Calu3 (cell line): ENCODE measurements around the gene BHLHE40. TPM values are rescaled to one million over a fixed set of nuclear protein-coding genes. Genes with fewer than 3 reads are reported as not detected.

ENCODE experiments used
- BruUV-seq: library from RNA; stranded (reverse); fragments of 400-500 nt; replicated peaks from 2 replicates; lab custom pipeline; 2021; lab: Mats Ljungman, UMichigan
- CTCF ChIA-PET: fragments of 300-600 bp; sonication (Branson Sonifier 250); formaldehyde crosslinking; loops from one replicate; lab custom pipeline; 2022; ENCODE audit warnings: antibody characterized with exemption; lab: Charles Lee
- DNase-seq: peaks from one replicate; pipeline ENCODE4 v3.0.0; 2022
- H3K27ac Mint-ChIP-seq: one replicate; pipeline ENCODE4 v1.8.0; 2022; ENCODE audit warnings: mixed read lengths; ENCODE audit not compliant: unreplicated experiment
- H3K27me3 Mint-ChIP-seq: one replicate; pipeline ENCODE4 v1.8.0; 2022; ENCODE audit warnings: mixed read lengths; ENCODE audit not compliant: unreplicated experiment
- H3K36me3 Mint-ChIP-seq: one replicate; pipeline ENCODE4 v1.8.0; 2022; ENCODE audit warnings: mild to moderate bottlenecking, moderate library complexity, mixed read lengths; ENCODE audit not compliant: insufficient read depth, unreplicated experiment
- H3K4me1 Mint-ChIP-seq: one replicate; pipeline ENCODE4 v1.8.0; 2022; ENCODE audit warnings: mild to moderate bottlenecking, low read depth, mixed read lengths; ENCODE audit not compliant: unreplicated experiment
- H3K4me3 Mint-ChIP-seq: one replicate; pipeline ENCODE4 v1.8.0; 2022; ENCODE audit warnings: mild to moderate bottlenecking, low read depth, moderate library complexity, mixed read lengths; ENCODE audit not compliant: unreplicated experiment
- H3K9me3 Mint-ChIP-seq: one replicate; pipeline ENCODE4 v1.8.0; 2022; ENCODE audit warnings: low read depth, mixed read lengths; ENCODE audit not compliant: unreplicated experiment
- intact Hi-C: fragments of 100-400 bp; cut with micrococcal nuclease; formaldehyde crosslinking; loops from one replicate; pipeline ENCODE4 v1.10.0; 2022; ENCODE audit not compliant: unreplicated experiment
- total RNA-seq: library from RNA; stranded (reverse); gene quantifications from 2 replicates; pipeline ENCODE4 v1.2.3, GENCODE V29; 2022
- TF ChIP-seq, protein P1 (sequence below): fragments of 200-600 bp; IDR thresholded peaks from one replicate; pipeline ENCODE4 v1.8.0; 2022; ENCODE audit warnings: antibody characterized with exemption; ENCODE audit not compliant: unreplicated experiment

Gene BHLHE40
- total RNA-seq, 1 experiment from 2014 or later: 71.9 TPM

DNA sequence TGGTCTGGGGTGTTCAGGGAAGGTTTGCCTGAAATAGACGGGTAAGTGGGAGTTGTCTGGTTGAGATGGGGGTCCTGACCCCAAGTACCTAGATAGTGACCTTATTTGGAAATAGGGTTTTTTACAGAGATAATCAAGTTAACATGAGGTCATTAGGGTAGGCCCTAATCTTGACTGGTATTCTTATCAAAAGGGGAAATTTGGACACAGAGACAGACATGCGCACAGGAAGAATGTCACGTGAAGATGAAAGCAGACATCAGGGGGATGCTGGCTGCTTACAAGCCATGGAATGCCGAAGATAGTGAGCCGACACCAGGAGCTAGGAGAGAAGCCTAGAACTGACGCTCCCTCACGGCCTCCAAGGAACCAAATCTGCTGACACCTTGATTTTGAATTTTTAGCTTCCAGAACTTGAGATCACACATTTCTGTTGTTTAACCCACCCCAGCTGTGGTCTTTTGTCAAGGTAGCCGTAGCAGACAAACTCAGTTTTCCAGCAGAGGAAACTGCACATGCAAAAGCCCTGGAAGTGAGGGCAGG is 17.1 kb downstream of the BHLHE40 start:
- no peak overlapping the region for H3K4me3 Mint-ChIP-seq
- CTCF ChIA-PET: no interaction called here

DNA sequence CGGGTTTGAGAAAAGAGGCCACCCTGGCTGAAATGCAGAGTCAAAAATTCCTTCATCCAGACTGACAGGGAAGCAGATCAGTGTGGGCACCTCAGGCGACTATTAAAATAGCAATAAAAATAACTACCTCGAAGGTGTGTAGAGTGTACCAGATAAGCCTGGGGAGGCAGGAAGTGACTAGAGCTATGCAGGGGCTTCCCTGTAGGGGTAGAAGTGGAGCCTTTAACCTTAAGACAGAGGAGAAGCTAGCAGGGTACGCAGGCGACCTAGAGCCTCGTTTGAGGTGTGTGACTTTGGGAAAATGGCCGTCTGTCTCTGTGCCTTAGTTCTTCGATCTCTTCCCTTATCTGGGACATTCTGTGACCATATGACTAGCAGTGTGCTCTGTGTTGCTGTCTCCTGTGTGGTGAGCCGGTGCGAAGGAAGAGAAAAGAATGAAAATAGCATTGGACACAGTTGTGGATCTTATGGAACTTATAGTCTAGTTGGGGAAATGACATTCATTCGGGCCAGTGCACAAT is 17.6 kb downstream of the BHLHE40 start:
- Mint-ChIP-seq H3K36me3 (no peaks in the 10 kb centered on the region), H3K4me1 (peaks cover 23% of the 10 kb centered on the region), H3K9me3 (no peaks in the 10 kb centered on the region), H3K27ac (no peak overlapping the region), H3K27me3 (no peaks in the 10 kb centered on the region), H3K4me3 (no peak overlapping the region)
- CTCF ChIA-PET: no interaction called here
- TF ChIP-seq, protein P1, sequence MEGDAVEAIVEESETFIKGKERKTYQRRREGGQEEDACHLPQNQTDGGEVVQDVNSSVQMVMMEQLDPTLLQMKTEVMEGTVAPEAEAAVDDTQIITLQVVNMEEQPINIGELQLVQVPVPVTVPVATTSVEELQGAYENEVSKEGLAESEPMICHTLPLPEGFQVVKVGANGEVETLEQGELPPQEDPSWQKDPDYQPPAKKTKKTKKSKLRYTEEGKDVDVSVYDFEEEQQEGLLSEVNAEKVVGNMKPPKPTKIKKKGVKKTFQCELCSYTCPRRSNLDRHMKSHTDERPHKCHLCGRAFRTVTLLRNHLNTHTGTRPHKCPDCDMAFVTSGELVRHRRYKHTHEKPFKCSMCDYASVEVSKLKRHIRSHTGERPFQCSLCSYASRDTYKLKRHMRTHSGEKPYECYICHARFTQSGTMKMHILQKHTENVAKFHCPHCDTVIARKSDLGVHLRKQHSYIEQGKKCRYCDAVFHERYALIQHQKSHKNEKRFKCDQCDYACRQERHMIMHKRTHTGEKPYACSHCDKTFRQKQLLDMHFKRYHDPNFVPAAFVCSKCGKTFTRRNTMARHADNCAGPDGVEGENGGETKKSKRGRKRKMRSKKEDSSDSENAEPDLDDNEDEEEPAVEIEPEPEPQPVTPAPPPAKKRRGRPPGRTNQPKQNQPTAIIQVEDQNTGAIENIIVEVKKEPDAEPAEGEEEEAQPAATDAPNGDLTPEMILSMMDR: no peak
- intact Hi-C loops: no loop called here
- no TSS peak for BruUV-seq
- no peak for DNase-seq

More for the DNA sequence above, 17.1 kb downstream of the BHLHE40 start:
- TF ChIP-seq, protein P1: no peak
- Mint-ChIP-seq H3K9me3 (no peaks in the 10 kb centered on the region), H3K27ac (peak overlapping the region; percentile 82), H3K4me1 (peaks cover 23% of the 10 kb centered on the region), H3K36me3 (no peaks in the 10 kb centered on the region), H3K27me3 (no peaks in the 10 kb centered on the region)
- BruUV-seq: no TSS peak
- DNase-seq: no peak
- intact Hi-C loops: no loop called here

DNA sequence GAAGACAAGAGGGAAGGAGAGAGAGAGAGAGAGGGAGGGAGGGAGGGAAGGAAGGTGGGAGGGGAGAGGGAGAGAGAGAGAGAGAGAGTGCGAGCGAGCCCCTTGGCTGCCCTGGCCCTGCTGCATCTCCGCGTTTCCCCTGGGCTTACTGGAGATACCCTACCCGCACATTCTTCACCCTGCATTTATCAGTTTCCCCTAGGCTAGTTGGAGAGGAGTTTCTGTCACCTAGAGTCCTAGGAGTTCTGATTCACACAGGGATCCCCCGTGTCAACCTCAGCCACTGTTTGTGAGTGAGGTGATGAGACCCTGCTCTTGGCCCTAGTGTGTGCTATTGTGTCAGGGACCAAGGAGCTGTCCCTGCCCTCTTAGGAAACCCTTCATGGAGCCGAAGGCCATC is 18.7 kb downstream of the BHLHE40 start:
- no peaks in the 10 kb centered on the region for H3K9me3 Mint-ChIP-seq
- H3K27ac Mint-ChIP-seq: peak overlapping the region; percentile 42
- TF ChIP-seq, protein P1: no peak
- H3K4me3 Mint-ChIP-seq: no peak overlapping the region
- no peaks in the 10 kb centered on the region for H3K36me3 Mint-ChIP-seq
- CTCF ChIA-PET: interaction anchor here (0.6 kb wide), 1 partner anchor 61 kb away, joined by 3 read pairs; no protein-coding TSS in a partner anchor
- H3K4me1 Mint-ChIP-seq: peaks cover 15% of the 10 kb centered on the region
- DNase-seq: no peak
- intact Hi-C loops: no loop called here
- BruUV-seq: no TSS peak
- H3K27me3 Mint-ChIP-seq: no peaks in the 10 kb centered on the region

DNA sequence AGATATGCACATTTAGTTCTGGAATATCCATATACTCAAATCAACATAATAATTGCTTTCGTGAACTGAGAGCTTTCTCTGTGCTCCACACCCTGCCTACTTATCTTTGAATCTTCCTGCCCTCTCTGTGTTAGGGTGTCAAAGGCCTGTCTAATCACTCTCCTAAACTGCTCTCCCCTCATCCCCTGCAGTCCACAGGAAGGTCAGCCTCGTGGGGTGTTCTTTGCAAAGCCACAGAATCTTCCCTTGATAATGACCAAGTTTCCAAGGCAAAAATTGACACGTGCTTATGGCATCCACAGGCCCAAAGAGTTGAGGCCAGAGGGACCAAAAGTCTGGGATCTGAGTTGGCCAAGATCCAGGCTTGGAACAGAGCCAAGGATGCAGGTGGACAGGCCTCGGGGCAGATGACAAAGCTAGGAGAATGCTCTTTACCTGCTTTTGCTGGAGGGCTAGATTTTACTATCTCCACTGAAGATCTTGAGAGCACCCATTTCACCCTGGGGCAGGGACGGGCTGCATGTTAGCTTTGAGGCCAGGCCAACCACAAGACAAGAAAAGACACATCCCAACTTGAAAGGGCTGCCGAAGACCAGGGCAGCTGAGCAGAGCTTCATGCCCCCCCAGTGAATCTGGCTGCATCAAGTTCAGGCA is 20.4 kb downstream of the BHLHE40 start:
- Mint-ChIP-seq H3K36me3 (no peaks in the 10 kb centered on the region), H3K4me1 (peaks cover 15% of the 10 kb centered on the region), H3K4me3 (no peak overlapping the region), H3K9me3 (no peaks in the 10 kb centered on the region), H3K27me3 (no peaks in the 10 kb centered on the region), H3K27ac (no peak overlapping the region)
- intact Hi-C loops: no loop called here
- TF ChIP-seq, protein P1: no peak
- no peak for DNase-seq
- CTCF ChIA-PET: no interaction called here
- no TSS peak for BruUV-seq
